GM18873 (cell line): ENCODE results near the gene PRKG1.

Experiments used
- ATAC-seq: cut with Tn5 transposase; IDR thresholded peaks from one replicate; pipeline ENCODE4 v1.9.1; 2021; ENCODE audit warnings: mild to moderate bottlenecking, moderate library complexity, moderate number of reproducible peaks; ENCODE audit not compliant: unreplicated experiment, low FRiP score

Gene PRKG1

GRCh38 chr10:51471271-51471670, 397.0 kb downstream of the PRKG1 start:
- ATAC-seq = no peak

- no peak for ATAC-seq
These were observed 397.9 kb downstream of the PRKG1 start for GRCh38 chr10:51472154-51472553.

DNA sequence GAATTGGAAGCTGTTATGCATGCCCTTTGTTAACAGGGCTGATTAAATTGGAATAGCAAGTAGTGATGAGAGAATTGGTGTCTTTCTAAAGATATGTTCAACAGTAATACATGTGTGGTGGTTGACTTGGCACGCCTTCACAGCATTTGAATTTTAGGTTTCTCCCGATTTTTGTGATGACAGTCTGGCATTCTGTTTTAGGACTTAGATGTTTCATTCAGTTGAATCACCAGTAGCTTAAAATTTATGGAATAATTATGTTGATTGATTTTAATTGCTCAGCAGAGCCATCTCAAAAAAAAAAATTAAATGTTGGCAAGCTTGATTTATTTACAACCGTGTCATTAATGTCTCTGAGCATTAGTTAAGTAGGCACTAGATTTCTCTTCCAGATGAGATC, 405.4 kb downstream of the PRKG1 start:
- ATAC-seq = no peak

- no peak for ATAC-seq
These were observed 411.4 kb downstream of the PRKG1 start for GRCh38 chr10:51485668-51486067.

DNA sequence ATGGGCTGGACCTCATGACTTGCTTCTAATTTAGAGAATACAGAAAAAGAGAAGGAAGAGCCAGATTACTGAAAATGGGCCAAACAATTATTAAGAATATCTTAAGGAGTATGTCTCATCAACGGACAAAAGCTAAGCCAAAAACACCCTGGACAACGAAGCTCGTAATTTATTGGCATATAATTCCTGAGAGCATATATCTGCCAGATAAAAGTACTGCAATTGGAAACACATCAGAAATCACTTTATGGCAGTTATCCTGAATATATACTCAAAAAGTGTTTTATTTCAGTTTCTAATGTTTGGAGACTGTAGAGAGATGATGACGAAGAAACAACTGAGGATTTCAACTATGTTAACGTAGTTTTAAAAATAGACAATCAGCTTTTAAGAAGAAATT, 413.3 kb downstream of the PRKG1 start:
- ATAC-seq = no peak

DNA sequence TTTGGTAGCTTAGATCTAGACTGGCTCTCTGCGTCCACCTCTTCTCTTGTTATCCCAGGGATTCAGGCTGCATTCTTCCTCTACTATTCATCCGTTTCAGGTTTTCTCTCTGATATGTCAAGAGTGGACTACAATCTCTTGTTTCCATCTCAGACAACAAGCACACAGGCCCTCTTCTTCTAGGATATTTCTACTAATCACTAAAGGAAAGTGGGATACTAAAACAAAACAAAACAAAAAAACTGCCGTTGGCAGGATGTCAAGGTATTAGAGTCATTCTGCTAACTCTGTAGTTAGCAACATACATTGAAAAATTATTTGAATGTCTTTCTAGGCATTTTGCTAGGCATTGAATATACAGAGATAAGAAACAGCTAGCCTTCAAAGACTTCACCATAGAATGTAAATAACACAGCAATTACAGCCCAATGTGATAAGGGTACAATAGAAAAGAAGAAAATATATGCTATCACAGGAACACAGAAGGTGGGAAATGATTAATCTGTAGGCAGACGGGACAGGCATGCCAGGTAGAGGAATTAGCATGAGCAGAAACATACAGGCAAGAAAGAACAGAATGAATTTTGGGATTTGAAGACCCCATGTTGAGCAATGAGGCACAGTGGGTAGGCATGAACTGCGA, 414.6 kb downstream of the PRKG1 start:
- ATAC-seq = no peak

DNA sequence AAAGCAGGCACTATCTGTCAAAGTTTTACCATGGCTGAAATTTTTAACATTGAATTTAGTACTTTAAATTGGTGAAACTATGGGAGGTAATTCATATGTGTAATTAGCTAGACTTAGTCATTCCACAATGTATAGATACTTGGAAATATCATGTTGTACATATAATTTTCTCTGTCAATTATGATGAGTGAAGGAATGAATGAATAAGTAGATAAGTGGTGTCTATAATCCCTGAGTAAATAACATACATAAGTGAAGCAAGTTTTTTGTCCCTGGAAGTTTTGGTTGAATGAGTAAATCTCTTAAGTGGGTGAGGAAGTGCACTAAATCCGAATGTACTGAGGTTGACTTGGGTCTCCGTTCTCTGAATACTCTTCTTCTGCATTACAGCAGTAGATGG, 424.1 kb downstream of the PRKG1 start:
- no peak for ATAC-seq

- no peak for ATAC-seq
These were observed 427.1 kb downstream of the PRKG1 start for GRCh38 chr10:51501396-51501795.

- ATAC-seq = no peak
These were observed 427.8 kb downstream of the PRKG1 start for GRCh38 chr10:51502124-51502523.

DNA sequence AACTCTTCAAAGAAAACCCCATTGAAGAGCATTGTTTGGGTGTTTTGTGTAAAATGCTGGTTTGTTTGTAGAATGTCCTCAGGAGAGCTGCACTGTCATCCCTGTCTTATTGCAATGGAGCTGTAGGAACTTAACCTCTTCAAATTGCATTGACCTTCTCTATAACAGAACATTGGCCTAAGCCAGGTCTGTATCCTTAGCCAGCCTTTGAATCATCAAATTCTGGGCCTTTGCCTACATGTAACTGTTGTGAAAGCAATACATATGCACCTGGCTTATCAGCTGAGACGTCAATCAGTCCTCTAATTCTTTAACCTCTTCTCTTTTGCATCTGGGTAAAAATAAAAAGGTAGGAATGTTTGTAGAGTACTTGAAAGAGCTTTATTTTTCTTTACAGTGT, 429.1 kb downstream of the PRKG1 start:
- ATAC-seq = no peak

DNA sequence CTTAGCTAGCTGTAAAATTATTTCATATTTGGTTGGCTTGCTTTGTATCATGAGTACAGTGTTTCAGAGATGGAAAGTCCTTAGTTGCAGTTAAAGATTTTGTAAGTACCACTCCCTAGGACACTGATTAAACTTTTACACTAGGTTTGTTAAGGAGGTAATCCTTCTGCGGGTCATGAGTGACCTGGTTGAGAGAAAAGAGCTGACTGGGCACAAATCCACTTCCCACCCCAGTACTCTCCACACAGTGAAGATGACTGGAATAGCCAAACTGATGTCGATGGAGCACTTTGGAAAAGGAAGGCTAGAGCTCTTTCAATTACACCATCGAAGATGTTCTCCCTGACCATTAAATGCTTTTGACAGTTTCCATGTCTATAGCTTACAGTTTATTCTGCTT, 433.2 kb downstream of the PRKG1 start:
- no peak for ATAC-seq

- ATAC-seq = no peak
These were observed 433.9 kb downstream of the PRKG1 start for GRCh38 chr10:51508156-51508555.

DNA sequence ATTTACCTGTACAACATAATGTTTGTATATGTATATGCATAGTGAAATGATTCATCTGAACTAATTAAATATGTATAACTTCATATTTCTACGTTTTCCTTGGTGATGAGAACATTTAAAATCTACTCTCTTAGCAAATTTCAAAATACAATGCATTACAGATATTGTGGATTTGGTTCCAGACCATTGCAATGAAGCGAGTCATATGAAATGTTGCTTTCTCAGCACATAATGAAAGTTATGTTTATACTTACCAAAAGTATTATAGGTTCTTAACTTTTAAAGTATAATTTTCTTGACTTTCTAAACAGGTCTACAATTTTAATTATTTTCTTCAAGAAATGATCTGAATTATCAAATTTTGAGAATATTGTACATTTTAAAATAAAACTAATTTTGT, 435.9 kb downstream of the PRKG1 start:
- ATAC-seq = no peak

- no peak for ATAC-seq
These were observed 447.3 kb downstream of the PRKG1 start for GRCh38 chr10:51521605-51522004.

DNA sequence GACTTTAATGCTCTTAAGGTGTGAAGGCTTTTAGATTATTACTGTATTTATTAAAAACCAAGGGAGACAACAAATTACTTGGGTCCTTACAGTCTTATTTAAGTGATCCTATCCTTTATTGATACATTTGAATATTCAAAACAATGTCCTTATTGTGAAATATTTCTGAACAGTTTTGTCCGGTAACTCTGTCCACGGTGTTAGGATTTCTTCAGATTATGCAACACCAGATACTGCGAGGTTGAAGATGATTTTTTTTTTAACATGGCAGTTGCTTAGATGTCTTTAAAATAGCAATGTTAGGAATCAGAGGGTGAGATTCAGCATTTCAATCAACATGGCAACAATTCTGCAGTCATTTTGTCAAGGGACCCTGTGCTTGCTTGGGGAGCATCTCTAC, 448.6 kb downstream of the PRKG1 start:
- no peak for ATAC-seq

GRCh38 chr10:51523440-51523839, 449.2 kb downstream of the PRKG1 start:
- no peak for ATAC-seq

- no peak for ATAC-seq
These were observed 449.8 kb downstream of the PRKG1 start for GRCh38 chr10:51524041-51524440.

GRCh38 chr10:51527522-51528219, 453.4 kb downstream of the PRKG1 start:
- no peak for ATAC-seq

DNA sequence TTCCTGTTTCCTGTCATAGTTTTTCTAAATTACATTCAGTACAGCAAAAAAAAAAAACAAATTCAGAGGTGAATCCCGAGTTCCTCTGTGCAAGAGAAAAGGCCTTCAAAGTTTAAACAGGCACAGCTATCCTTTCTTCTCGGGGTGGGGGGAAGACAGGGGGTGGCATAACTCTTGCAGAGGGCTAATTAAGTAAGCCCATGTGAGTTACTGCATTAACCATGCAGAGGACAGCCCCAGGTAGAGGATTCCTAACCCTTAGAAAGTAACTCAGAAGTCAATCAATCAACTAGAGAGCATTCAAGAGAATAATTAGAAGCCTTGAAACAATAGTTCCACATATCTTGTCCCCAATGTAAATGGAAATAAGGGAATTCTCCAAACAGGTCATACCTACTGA, 454.2 kb downstream of the PRKG1 start:
- ATAC-seq = no peak

GRCh38 chr10:51530541-51530940, 456.3 kb downstream of the PRKG1 start:
- ATAC-seq = no peak

DNA sequence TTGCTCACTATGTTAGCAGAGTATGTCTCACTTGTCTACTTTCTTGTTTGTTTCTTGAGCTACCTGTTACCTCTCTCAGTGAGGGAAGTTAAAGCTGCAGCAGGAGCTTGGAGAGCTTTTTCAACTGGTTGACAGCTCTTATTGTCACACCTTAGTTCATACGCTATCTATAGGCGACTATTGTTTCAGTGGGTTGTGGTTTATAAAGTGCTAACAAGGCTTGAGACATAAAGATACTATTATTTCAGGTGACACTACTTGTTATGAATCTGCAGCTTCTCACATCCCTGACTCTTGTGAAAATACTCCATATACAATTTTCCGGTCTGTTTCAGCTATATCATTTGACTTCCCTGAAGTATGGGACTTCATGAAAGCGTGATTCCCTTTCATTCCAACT, 457.8 kb downstream of the PRKG1 start:
- ATAC-seq = no peak

DNA sequence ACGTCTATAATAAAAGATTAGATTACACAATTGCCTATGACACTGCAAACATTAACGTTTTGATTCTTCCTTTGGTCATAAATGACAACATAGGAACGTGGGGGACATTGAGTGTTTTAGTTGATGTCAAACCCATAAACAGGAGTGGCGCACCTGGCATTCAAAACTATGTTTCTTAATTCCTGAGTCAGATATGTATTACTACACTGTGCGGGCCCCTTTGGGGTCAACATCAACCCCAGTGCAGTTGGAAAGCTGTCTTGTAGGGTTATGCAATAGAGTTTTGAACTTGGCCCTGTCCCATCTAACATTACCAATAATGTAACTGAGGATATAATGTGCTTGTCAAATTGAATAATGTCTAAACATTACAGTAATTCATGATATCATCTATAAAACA, 468.6 kb downstream of the PRKG1 start:
- no peak for ATAC-seq
